Epidermal melanocyte (primary cell): Measurements from ENCODE around the gene IQSEC3.

Experiments used
- DNase-seq: peaks from one replicate; pipeline ENCODE4 v3.0.0; 2011; ENCODE audit warnings: low spot score; ENCODE audit not compliant: insufficient read length

Gene IQSEC3

DNA sequence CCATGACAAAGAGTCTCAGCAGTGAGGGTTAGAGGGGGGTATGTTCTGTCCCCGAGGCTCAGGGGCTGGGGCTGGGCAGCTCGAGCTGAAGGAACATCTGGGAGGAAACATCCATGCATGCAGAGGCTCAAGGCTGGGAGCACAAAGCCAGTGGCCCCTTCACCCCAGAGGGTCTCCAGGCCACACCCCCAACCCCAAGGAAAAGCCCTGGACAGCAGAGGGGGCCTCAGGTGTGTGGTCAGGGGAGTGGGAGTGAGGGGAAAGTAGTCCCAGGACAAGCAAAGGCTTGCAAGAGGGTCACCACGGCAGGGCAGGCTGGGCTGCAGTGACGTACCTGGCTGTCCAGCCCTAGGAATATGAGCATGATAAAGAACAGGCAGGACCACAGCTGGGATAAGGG, 129.9 kb downstream of the IQSEC3 start:
- DNase-seq: no peak

DNA sequence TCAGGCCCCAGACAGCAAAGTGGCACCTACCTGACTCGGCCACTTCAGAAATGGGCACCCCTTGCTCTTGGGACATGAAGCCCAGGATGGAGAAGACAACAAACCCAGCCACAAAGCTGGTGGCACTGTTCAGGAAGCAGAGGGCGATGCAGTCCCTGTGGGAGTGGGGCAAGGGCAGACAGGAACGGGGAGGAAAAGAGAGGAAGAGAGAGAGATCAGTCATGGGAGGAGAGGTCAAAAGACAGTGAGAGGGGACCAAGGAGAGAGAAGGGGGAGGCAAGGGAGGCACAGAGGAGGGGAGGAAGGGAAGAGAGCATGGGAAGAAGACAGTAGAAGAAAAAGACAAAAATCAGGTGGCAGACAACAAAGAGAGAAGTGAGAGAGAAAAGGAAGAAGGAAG, 130.8 kb downstream of the IQSEC3 start:
- no peak for DNase-seq

DNA sequence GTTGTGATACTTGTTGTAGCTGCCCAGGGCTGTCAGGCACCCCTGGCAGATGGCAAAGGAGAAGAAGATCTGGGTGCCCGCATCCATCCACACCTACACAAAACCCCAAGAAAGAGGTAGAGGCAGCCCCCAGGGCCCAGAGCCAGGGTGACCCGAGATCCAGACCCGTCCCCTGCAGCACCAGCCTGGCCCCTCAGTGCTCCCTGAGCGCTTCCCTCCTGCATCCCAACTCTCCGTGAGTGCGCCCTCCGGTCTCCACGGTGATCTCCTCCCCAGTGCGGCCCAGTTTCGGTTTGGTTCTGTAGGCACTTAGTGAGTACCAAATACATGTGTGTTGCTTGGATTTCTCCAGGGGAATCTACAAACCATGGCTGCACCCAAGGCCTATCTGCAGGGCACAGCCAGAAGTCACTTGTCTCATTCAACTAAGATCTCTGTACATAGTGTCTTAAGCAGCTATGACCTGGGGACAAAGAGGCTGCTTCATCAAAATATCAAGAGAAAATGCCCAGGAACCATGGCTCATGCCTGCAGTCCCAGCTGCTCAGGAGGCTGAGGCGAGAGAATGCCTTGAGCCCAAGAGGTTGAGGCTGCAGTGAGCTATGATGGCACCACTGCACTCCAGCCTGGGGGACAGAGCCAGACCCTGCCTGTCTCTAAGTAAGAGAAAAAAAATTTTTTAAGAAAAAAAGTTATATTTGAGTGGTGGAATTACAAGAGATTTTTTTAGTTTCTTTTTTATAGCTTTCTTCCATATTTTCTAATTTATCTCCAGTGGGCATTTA, 131.5 kb downstream of the IQSEC3 start:
- DNase-seq: no peak

DNA sequence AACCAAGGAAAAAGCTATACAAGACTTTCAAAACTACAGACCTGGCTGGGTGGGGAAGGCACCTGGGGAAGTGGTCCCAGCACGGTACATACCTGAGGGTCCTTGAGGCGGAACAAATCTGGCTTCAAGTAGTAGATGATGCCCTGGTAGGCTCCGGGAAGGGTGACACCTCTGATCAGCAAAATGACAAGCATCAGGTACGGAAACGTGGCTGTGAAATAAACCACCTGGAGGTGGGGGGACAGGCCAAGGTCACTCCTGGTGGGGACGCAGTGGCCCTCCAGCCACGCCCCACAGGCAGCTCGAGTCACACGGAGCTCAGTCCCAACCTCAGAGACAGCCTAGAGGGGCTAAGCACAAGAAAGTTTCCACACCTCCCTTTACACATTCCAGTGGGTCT, 132.1 kb downstream of the IQSEC3 start:
- no peak for DNase-seq

DNA sequence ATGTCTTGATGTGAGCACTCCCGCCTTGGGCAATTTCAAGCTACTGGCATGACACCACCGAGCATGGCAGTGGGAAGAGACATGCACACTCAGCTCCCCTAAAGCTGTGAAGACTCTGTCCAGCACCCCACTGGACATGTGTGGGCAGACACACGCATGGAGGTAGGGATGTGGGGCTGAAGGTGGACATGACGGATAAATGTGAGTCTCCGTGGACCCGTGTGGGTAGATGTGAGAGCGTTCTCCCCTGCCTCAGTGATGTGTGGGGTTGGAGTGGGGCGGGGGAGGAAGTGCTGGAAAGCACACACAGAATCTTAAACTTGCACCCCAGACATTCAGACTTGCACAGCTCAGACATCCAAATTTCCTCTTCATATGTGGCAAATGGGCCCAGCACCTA, 134.8 kb downstream of the IQSEC3 start:
- no peak for DNase-seq

DNA sequence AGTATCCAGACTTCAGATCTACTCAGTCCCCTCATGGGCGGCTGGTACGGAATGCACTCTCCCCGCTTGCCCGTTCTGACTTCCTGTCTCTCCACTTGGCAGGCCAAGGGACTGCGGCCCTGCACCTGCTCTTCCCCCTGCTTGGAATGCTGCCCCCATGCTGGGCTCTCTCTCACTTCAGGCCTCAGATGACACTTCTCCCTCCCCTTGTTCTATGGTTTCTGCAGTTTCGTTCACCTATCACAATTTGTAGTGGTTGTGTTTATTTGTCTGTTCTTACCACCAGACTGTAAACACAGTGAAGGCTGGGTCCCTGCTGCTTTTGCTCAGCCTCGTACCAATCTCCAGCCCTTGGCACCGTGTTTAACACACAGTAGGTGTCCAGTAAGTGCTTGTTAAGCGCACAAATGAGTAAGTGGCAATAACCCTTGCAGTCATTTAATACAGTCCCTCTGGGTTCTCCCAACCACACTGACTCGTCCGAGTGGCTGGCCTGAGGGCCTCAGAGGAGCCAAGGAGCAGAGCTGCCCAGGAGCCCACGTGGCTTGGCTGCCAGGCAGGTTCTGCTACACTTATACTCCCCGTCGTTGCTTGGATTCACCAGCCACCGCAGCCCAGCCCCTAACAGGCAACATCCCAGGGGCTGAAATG, 135.6 kb downstream of the IQSEC3 start:
- DNase-seq: no peak

DNA sequence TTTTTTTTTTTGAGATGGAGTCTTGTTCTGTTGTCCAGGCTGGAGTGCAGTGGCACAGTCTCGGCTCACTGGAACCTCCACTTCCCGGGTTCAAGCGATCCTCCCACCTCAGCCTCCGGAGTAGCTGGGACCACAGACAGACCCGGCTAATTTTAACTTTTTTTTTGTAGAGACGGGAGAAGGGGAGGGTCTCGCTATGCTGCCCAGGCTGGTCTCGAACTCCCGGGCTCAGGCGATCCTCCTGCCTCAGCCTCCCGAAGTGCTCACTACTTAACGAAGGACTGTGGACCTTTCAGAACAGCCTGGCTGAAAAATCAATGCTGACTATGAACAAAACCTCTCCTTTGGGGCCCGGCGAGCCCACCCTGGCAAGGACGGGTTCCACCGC, 136.5 kb downstream of the IQSEC3 start:
- no peak for DNase-seq

DNA sequence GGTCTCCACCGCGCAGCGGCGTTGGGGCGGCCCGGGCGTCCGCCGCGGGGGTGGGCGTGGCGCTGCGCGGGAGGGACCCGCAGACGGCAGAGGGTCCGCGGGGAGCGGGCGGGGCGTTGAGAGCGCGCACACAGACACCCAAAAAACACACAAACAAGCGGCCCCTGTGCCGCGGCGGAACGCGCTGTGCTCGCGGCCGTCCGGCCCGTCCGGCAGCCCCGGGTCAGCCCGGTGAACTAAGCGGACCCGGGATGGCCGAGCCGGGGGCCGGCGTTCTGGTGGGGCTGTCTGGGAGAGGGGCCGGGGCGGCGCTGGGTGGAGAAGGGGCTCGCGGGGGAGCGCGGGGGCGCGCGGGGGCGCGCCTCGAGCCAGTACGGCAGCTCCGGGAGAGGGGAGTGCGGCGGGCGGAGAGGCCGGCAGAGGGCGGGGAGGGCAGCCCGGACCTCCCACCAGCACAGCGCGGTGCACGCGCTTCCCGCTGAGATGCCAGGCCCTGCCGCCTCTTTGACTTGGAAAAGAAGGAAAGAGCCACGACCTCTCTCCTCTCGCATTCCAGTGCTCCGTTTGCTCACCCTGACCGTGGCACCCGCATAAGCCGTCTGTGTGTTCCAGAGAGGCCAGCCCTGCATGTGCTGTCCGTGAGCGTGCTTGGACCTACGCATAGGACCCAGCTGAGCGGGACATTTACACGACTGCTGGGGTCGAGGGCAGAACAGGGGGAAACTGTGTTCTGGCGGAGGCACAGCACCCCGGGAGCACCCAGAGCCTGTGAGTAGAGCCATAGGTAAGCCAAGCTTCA, 137.1 kb downstream of the IQSEC3 start:
- DNase-seq: no peak

DNA sequence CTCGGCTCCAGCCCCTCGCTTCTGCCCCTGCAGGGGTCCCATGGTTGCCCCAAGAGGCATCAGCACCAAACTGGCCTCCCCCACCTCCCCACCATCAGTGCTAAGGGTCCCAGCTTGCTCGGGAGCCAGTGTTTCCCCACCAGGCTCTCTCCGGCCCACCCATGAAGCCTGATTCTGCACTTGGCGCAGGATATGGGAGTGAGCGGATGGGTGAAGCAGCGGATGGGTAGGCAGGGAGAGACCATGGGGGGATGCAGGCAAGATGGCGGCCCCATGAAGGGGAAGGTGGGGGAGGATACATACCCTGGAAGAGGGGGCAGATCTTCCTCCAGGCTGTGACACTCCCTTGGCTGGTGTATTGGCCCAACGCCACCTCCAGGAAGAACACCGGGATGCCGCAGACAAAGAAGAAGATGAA, 137.7 kb downstream of the IQSEC3 start:
- no peak for DNase-seq

DNA sequence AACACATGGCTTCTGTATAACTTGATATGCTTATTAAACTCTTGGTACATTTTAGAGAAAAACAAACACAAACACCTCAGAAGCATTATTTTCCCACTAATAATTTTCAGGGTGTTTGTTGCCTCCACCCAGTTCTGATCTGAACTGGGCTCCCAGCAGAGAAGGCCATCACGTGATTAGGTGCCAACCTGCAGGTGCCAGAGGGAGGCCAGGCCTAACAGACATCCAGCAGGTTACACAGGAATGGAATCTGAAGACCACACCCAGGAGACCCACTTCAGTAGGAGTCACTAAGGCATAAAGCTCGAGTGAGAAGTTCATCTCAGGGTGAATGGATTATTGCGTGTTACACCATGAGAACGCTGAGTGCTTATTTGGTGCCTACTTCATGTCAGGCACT, 138.5 kb downstream of the IQSEC3 start:
- no peak for DNase-seq

DNA sequence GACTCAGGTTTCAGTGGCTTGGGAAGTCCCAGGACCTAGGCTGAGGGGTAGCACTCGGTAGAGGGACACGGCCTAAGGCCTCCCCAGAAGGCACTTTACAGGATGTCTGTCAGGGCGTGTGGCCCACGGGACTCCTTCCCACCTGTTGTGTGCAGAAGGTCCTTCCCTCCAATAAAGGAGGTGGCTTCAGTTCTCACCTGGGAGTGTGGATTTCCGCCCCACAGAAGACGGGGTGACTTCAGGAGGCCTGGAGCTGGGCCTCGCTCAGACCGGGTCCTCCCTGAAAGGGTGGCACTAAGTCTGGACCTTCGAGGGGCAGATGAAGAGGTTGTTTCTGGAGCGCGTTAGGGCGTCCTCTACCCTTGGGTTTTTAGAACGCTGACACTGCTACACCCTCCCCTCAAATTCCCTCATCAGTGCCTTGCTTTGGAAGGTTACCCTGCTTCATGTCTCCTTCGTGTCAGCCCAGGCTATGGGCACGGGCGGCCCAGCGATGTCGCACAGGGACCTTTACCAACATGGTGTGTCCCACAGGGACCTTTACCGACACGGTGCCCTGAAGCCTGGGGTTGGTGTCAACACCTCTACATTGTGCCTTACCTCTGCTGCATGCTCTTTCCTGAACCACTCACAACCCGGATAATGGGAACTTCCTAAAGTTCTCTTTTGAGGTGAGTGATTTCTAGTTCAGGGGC, 140.3 kb downstream of the IQSEC3 start:
- DNase-seq: no peak

DNA sequence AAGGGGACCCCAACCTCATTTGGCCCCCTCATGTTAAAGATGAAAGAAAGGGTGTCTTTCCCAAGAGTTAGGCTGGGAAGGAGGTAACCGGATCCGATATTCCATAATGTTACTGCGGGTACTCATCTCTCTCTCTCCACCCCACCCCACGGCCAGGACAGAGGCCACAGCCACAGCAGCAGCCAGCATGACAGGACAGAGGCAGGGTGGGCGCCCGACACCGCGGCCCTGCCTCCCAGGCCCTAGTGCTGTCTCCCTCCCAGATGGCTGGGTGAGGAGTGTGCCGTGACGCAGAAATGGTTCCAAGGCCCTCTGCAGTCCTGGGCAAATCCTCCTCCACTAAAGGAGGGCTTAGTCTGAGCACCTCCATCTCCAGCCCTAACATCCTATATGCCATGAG, 141.2 kb downstream of the IQSEC3 start:
- no peak for DNase-seq

DNA sequence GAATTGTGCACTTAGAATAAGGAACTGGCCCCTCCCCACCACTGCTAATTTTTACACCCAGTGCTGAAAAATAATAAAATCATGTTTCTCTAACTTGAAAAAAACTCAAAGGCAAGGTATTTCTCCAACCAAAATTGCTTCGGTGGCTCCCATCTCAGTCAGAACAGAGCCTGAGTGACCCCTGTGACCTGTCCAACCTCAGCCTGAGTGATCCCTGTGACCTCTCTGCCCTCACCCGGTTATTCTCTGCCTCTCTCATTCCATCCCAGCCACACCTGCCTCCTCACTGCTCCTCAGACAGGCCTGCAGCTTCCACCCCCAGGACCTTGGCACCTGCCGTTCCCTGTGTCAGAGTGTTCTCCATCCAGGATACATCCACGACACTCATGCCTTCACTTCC, 142.2 kb downstream of the IQSEC3 start:
- no peak for DNase-seq

DNA sequence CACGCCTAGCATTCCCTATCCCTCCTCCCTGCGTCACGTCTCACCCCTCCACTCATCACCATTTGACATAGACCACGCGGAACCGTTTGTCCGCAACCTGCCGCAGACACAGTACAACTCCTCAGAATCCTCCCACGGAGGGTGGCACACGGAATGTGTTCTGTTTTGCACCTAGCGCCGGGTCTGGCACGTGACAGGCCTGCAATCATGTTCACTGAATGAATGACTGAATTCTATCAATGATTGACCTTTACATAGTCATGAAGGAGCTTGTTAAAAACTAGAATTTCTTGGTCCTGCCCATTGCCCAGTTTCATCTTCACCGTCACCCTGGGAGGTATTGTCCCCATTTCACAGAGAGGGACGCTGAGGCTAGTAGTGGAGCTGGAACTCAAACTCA, 142.7 kb downstream of the IQSEC3 start:
- DNase-seq: no peak

DNA sequence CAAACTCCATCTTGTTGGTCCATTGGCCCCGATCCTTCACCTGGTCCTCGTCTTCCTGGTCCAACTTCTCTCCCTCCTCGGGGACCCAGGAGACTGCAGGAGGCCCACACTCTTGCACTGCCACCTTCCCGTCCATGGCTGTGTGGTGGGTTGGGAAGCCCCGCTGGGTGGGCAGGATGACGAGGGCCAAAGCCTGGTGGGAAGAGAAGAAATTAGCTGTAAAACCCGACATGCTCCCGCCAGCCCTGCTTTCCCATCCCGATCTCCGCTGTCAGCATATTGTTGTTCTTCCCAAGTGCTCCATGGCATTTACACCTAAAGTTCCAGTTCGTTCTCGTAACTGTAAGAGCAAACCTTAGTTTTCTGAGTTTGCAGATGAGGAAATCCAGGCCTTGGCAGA, 143.3 kb downstream of the IQSEC3 start:
- DNase-seq: no peak

DNA sequence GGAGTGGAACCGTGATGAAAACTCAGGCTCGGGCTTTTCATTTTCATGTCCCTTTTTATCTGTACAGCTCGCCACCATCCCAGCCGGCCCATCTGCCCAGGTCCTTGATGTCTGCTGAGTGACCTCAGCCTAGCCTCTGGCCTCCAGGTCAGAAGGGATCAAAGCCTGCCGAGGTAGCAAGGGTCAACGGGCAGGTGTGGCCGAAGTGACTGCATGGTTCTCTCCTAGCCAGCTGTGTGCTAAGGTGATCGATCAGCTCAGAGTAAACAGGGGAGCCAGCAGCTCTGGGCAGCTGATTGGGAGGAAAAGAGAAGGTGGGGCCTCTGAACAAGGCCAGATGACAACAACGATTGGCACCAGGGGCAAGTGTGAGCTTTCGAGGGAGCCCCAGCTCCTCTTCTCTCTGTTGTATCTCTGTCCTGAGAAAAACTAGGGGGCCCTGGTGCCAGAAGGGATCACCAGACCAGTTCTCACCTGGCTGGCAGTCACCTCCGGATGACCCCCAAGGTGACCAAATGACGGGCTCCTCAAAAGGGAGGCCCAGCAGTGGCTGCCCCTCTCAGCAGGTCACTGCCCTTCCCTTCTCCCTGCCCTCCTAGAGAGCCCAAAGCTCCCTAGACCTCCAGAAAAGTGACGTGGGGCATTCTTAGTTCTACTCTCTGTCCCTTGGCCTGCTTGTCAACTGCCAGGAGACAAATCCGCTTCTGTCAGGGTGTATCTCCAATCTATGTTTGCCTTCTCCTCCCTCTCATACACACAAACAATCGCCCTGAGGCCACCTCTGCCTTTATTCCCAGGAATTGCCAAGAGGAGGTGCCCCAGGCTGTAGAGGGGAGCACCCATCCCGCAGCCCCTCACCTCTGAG, 143.9 kb downstream of the IQSEC3 start:
- DNase-seq: no peak

DNA sequence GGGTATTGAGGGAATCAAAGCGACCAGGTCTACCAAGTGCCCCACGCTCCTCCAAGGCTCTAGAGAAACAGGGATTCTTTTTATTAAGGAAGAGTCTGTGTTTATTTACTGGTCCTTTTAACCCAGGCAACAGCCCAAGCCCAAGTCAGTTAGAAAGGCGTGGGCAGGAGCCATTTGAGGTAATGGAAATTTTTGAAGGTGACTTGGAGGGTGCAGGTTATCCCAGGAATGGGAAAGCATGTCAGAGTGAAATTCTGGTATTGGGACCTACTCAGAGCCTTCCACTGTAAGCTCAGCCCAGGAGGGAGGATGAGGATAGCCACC, 144.5 kb downstream of the IQSEC3 start:
- DNase-seq: no peak

DNA sequence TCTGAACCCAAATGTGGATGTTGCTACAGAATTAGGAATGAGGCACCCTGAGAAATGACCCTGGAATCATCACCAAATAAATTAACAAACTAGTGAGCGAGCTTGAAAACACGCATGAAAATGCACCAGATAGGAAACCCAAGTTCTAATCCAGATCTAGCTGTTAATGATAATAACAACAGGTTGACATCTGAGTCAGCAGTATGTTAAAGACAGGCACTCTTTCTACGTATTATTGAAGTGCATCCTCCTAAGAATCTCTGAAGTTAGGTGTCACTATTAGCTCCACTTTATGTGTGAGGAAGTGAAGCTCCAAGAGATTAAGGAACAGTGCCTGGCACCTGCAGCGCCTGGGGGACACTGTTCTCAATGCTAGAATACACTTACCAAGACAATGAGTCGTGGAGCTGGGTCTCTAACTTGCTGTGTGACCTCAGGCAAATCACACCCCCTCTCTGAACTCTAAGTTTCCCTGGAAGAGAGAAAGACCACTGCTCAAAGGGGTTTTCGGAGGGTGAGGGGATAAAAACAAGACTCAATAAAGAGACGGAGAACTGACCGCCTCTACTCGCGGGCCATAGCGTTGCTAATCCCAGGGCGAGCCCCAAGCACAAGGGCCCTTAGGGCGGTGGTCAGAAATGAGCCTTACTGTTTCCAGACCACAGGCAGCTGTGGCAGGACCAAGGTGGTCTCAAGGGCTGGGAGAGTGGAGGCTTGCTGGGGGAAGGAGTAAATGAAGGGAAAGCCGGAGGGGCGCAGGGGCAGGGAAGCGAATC, 145.3 kb downstream of the IQSEC3 start:
- no peak for DNase-seq

DNA sequence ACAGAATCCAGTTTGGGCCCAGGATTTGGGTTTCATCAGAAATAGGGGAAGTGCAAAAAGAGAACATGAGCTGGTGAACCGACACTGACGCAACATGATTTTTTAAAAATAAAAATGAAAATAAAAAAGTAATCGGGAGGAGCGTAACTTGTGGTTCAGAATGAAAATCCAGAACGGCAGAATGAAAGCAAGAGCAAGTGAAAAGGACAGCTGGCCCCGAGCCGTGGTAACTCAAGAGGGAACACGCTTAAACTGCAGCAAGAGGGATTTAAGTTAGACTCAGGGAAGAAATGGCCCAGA, 145.8 kb downstream of the IQSEC3 start:
- DNase-seq: no peak

DNA sequence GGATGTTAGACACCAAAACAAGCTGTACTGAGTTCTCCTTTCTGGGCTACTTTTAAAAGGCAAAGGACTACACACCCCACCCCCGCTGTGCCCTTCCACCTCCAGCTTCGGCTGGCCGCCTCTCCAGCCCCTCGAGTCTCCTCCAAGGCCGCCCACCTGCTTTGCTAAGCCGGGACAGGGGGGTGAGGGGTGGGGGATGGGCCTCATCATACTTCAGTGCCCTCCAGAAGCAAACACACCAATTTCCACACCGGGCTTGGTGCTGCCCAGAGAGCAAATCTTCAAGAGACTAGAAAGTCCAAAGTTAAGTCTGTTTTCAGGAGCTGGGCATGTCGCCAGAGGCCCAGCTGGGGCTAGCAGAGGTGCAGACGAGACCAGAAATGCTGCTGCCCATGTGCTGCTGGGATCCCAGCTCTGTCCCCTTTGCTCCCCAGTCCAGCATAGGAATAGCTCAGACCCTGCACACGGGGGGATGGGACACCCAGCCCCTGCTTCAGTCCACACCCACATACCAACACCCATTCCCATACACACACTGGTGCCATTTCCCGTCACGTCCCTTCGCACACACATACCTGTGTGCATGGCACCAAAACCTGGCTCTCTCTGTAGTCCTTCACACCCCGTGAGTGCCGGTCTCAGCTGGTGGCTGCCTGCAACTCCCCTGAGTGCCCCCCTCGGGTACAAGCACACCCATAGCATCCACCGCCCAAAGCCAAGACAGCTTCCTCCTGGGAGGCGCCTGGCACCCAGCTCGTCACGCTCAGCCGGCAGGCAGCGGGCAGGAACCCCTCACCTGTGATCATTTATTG, 146.4 kb downstream of the IQSEC3 start:
- DNase-seq: no peak
